ENCODE measurements around the gene CERS3. TPM values are rescaled to one million over a fixed set of nuclear protein-coding genes. Genes with fewer than 3 reads are reported as not detected.
A peak's percentile ranks its signal among the peaks of the same experiment; 100 is the strongest.
"Not testable (repeated sequence)": the region's sequence is repeated elsewhere in the genome, so short reads cannot be mapped to it uniquely, and the experiment has no call there.

CERS3 gene
- total and polyA plus RNA-seq, 4 donors = not detected

GRCh38 chr15:100466073-100466472 lies 62.7 kb downstream of the CERS3 start:
- H3K4me3 ChIP-seq (ENCODE audit: low read length in 2 of 2) = no peak overlapping the region
- H3K4me1 ChIP-seq (ENCODE audit: control insufficient read depth in 1 of 2, insufficient read depth in 2 of 2, low read length in 2 of 2) = peaks cover under 1 to 3% of the 10 kb centered on the region in 2 donors
- no peak for DNase-seq
- intact Hi-C loops (cut with DNase I) = no loop called here
- no peaks in the 10 kb centered on the region for H3K9me3 ChIP-seq (ENCODE audit: control insufficient read depth, low read length)
- no peaks in the 10 kb centered on the region for H3K27me3 ChIP-seq (ENCODE audit: control insufficient read depth in 1 of 2, insufficient read depth in 2 of 2, low read length in 1 of 2)
- 58 to 60% methylated on average over 4 of the region's 4 CpGs for WGBS, 2 donors
- H3K36me3 ChIP-seq (ENCODE audit: control insufficient read depth in 1 of 2, insufficient read depth in 2 of 2, low read length in 1 of 2) = no peaks in the 10 kb centered on the region
- no peak overlapping the region for H3K27ac ChIP-seq (ENCODE audit: low read depth in 1 of 2, low read length in 2 of 2)
- ATAC-seq (ENCODE audit: low FRiP score) = no peak

GRCh38 chr15:100464888-100465287 lies 63.9 kb downstream of the CERS3 start:
- Histone ChIP-seq H3K9me3 (ENCODE audit: control insufficient read depth, low read length) (no peaks in the 10 kb centered on the region), H3K27me3 (ENCODE audit: control insufficient read depth in 1 of 2, insufficient read depth in 2 of 2, low read length in 1 of 2) (no peaks in the 10 kb centered on the region), H3K27ac (ENCODE audit: low read depth in 1 of 2, low read length in 2 of 2) (no peak overlapping the region), H3K4me3 (ENCODE audit: low read length in 2 of 2) (no peak overlapping the region), H3K36me3 (ENCODE audit: control insufficient read depth in 1 of 2, insufficient read depth in 2 of 2, low read length in 1 of 2) (no peaks in the 10 kb centered on the region), H3K4me1 (ENCODE audit: control insufficient read depth in 1 of 2, insufficient read depth in 2 of 2, low read length in 2 of 2) (peaks cover 0 to 3% of the 10 kb centered on the region in 2 donors)
- ATAC-seq (ENCODE audit: low FRiP score) (no peak), DNase-seq (no peak)
- 53 to 62% methylated on average over 5 of the region's 5 CpGs for WGBS, 2 donors
- intact Hi-C loops (cut with DNase I) = no loop called here

- Histone ChIP-seq H3K9me3 (ENCODE audit: control insufficient read depth, low read length) (peaks cover under 1% of the 10 kb centered on the region), H3K36me3 (ENCODE audit: control insufficient read depth in 1 of 2, insufficient read depth in 2 of 2, low read length in 1 of 2) (no peaks in the 10 kb centered on the region), H3K4me3 (ENCODE audit: low read length in 2 of 2) (no peak overlapping the region), H3K27ac (ENCODE audit: low read depth in 1 of 2, low read length in 2 of 2) (no peak overlapping the region), H3K4me1 (ENCODE audit: control insufficient read depth in 1 of 2, insufficient read depth in 2 of 2, low read length in 2 of 2) (peaks cover 0 to 3% of the 10 kb centered on the region in 2 donors), H3K27me3 (ENCODE audit: control insufficient read depth in 1 of 2, insufficient read depth in 2 of 2, low read length in 1 of 2) (no peaks in the 10 kb centered on the region)
- 82 to 84% methylated on average over 3 of the region's 3 CpGs for WGBS, 2 donors
- intact Hi-C loops (cut with DNase I) = no loop called here
- DNase-seq = no peak
- no peak for ATAC-seq (ENCODE audit: low FRiP score)
These were observed 64.5 kb downstream of the CERS3 start for GRCh38 chr15:100464256-100464655.

- intact Hi-C loops (cut with DNase I) = no loop called here
- H3K4me1 ChIP-seq (ENCODE audit: control insufficient read depth in 1 of 2, insufficient read depth in 2 of 2, low read length in 2 of 2) = peaks cover 0 to 2% of the 10 kb centered on the region in 2 donors
- WGBS, 2 donors = 91 to 96% methylated on average over 4 of the region's 4 CpGs
- no peaks in the 10 kb centered on the region for H3K36me3 ChIP-seq (ENCODE audit: control insufficient read depth in 1 of 2, insufficient read depth in 2 of 2, low read length in 1 of 2)
- H3K27ac ChIP-seq (ENCODE audit: low read depth in 1 of 2, low read length in 2 of 2) = no peak overlapping the region
- H3K4me3 ChIP-seq (ENCODE audit: low read length in 2 of 2) = no peak overlapping the region
- ATAC-seq (ENCODE audit: low FRiP score) (no peak), DNase-seq (no peak)
- H3K27me3 ChIP-seq (ENCODE audit: control insufficient read depth in 1 of 2, insufficient read depth in 2 of 2, low read length in 1 of 2) = no peaks in the 10 kb centered on the region
- H3K9me3 ChIP-seq (ENCODE audit: control insufficient read depth, low read length) = peaks cover 1% of the 10 kb centered on the region
These were observed 65.2 kb downstream of the CERS3 start for GRCh38 chr15:100463515-100463914.

GRCh38 chr15:100461049-100461448 lies 67.7 kb downstream of the CERS3 start:
- Histone ChIP-seq H3K9me3 (ENCODE audit: control insufficient read depth, low read length) (peaks cover 4% of the 10 kb centered on the region), H3K27me3 (ENCODE audit: control insufficient read depth in 1 of 2, insufficient read depth in 2 of 2, low read length in 1 of 2) (no peaks in the 10 kb centered on the region), H3K27ac (ENCODE audit: low read depth in 1 of 2, low read length in 2 of 2) (no peak overlapping the region), H3K36me3 (ENCODE audit: control insufficient read depth in 1 of 2, insufficient read depth in 2 of 2, low read length in 1 of 2) (no peaks in the 10 kb centered on the region), H3K4me1 (ENCODE audit: control insufficient read depth in 1 of 2, insufficient read depth in 2 of 2, low read length in 2 of 2) (no peaks in the 10 kb centered on the region), H3K4me3 (ENCODE audit: low read length in 2 of 2) (no peak overlapping the region)
- DNase-seq (no peak), ATAC-seq (ENCODE audit: low FRiP score) (no peak)
- intact Hi-C loops (cut with DNase I) = no loop called here
- 61 to 66% methylated on average over 2 of the region's 2 CpGs for WGBS, 2 donors

GRCh38 chr15:100457201-100457600 lies 71.5 kb downstream of the CERS3 start:
- Histone ChIP-seq H3K27ac (ENCODE audit: low read depth in 1 of 2, low read length in 2 of 2) (no peak overlapping the region), H3K4me3 (ENCODE audit: low read length in 2 of 2) (no peak overlapping the region), H3K27me3 (ENCODE audit: control insufficient read depth in 1 of 2, insufficient read depth in 2 of 2, low read length in 1 of 2) (no peaks in the 10 kb centered on the region), H3K9me3 (ENCODE audit: control insufficient read depth, low read length) (peaks cover 7% of the 10 kb centered on the region), H3K36me3 (ENCODE audit: control insufficient read depth in 1 of 2, insufficient read depth in 2 of 2, low read length in 1 of 2) (no peaks in the 10 kb centered on the region), H3K4me1 (ENCODE audit: control insufficient read depth in 1 of 2, insufficient read depth in 2 of 2, low read length in 2 of 2) (no peaks in the 10 kb centered on the region)
- WGBS, 2 donors = 72 to 78% methylated on average over 1 of the region's 1 CpG
- intact Hi-C loops (cut with DNase I) = loop anchor here in 1 of 2 donors (10.0 kb wide), 1 partner anchor 62 kb away; no protein-coding TSS in a partner anchor
- ATAC-seq (ENCODE audit: low FRiP score) (no peak), DNase-seq (no peak)

GRCh38 chr15:100454148-100454547 lies 74.6 kb downstream of the CERS3 start:
- WGBS, 2 donors = 49 to 60% methylated on average over 2 of the region's 2 CpGs
- intact Hi-C loops (cut with DNase I) = loop anchor here in 1 of 2 donors (10.0 kb wide), 1 partner anchor 59 kb away; no protein-coding TSS in a partner anchor
- no peak overlapping the region for H3K4me3 ChIP-seq (ENCODE audit: low read length in 2 of 2)
- no peaks in the 10 kb centered on the region for H3K27me3 ChIP-seq (ENCODE audit: control insufficient read depth in 1 of 2, insufficient read depth in 2 of 2, low read length in 1 of 2)
- DNase-seq = no peak
- H3K4me1 ChIP-seq (ENCODE audit: control insufficient read depth in 1 of 2, insufficient read depth in 2 of 2, low read length in 2 of 2) = no peaks in the 10 kb centered on the region
- no peak for ATAC-seq (ENCODE audit: low FRiP score)
- H3K9me3 ChIP-seq (ENCODE audit: control insufficient read depth, low read length) = peaks cover 8% of the 10 kb centered on the region
- no peak overlapping the region for H3K27ac ChIP-seq (ENCODE audit: low read depth in 1 of 2, low read length in 2 of 2)
- no peaks in the 10 kb centered on the region for H3K36me3 ChIP-seq (ENCODE audit: control insufficient read depth in 1 of 2, insufficient read depth in 2 of 2, low read length in 1 of 2)

- Histone ChIP-seq H3K4me3 (ENCODE audit: low read length in 2 of 2) (no peak overlapping the region), H3K4me1 (ENCODE audit: control insufficient read depth in 1 of 2, insufficient read depth in 2 of 2, low read length in 2 of 2) (no peaks in the 10 kb centered on the region), H3K36me3 (ENCODE audit: control insufficient read depth in 1 of 2, insufficient read depth in 2 of 2, low read length in 1 of 2) (no peaks in the 10 kb centered on the region), H3K27me3 (ENCODE audit: control insufficient read depth in 1 of 2, insufficient read depth in 2 of 2, low read length in 1 of 2) (no peaks in the 10 kb centered on the region), H3K27ac (ENCODE audit: low read depth in 1 of 2, low read length in 2 of 2) (no peak overlapping the region), H3K9me3 (ENCODE audit: control insufficient read depth, low read length) (peaks cover 3% of the 10 kb centered on the region)
- intact Hi-C loops (cut with DNase I) = no loop called here
- 67 to 73% methylated on average over 2 of the region's 2 CpGs for WGBS, 2 donors
- DNase-seq = no peak
- peak; percentile 11 for ATAC-seq (ENCODE audit: low FRiP score)
These were observed 80.3 kb downstream of the CERS3 start for GRCh38 chr15:100448481-100448880.

- intact Hi-C loops (cut with DNase I); DNase-seq; H3K9me3 ChIP-seq (ENCODE audit: control insufficient read depth, low read length); ATAC-seq (ENCODE audit: low FRiP score); H3K4me1 ChIP-seq (ENCODE audit: control insufficient read depth in 1 of 2, insufficient read depth in 2 of 2, low read length in 2 of 2); H3K27me3 ChIP-seq (ENCODE audit: control insufficient read depth in 1 of 2, insufficient read depth in 2 of 2, low read length in 1 of 2); H3K27ac ChIP-seq (ENCODE audit: low read depth in 1 of 2, low read length in 2 of 2); H3K36me3 ChIP-seq (ENCODE audit: control insufficient read depth in 1 of 2, insufficient read depth in 2 of 2, low read length in 1 of 2); H3K4me3 ChIP-seq (ENCODE audit: low read length in 2 of 2): not testable (repeated sequence)
- 78 to 91% methylated on average over 10 to 11 of the region's 11 CpGs for WGBS, 2 donors
These were observed 87.7 kb downstream of the CERS3 start for GRCh38 chr15:100441063-100441462.
